Neutrophil (primary cell): Measurements from ENCODE around the gene MT1A.

Experiments used
- H3K27ac ChIP-seq: fragments of 200-600 bp; sonication (generic); 2 replicates; pipeline ENCODE4 v1.5.1; 2016; ENCODE audit warnings: mild to moderate bottlenecking, moderate library complexity
- H3K27me3 ChIP-seq: fragments of 200-600 bp; sonication (generic); 2 replicates; pipeline ENCODE4 v1.6.0; 2016; ENCODE audit warnings: mild to moderate bottlenecking
- H3K36me3 ChIP-seq: fragments of 200-600 bp; sonication (generic); 2 replicates; pipeline ENCODE4 v1.5.1; 2017
- H3K4me1 ChIP-seq, 2 experiments: fragments of 200-600 bp in 1 of 2; sonication (generic) in 1 of 2; 1 replicate in 1 of 2; 2 replicates in 1 of 2; pipeline versions ENCODE4 v1.5.1 to v1.6.1; 2013 to 2016; ENCODE audit warnings: low read depth in 1 of 2, low read length in 1 of 2, mild to moderate bottlenecking in 1 of 2, moderate library complexity in 1 of 2; ENCODE audit not compliant: control insufficient read depth in 1 of 2, insufficient read depth in 1 of 2
- H3K4me3 ChIP-seq, 2 experiments: fragments of 200-600 bp in 1 of 2; sonication (generic) in 1 of 2; 1 replicate in 1 of 2; 2 replicates in 1 of 2; pipeline ENCODE4 v1.5.1; 2013 to 2016; ENCODE audit warnings: low read depth in 1 of 2, low read length in 1 of 2, mild to moderate bottlenecking in 1 of 2, moderate library complexity in 1 of 2
- H3K9me3 ChIP-seq: fragments of 200-600 bp; sonication (generic); 2 replicates; pipeline ENCODE4 v1.5.1; 2016
- TF ChIP-seq, protein P1 (sequence below): fragments of 200-600 bp; sonication (generic); IDR thresholded peaks from 2 replicates; pipeline ENCODE4 v1.5.1; 2016; ENCODE audit warnings: antibody characterized with exemption

Gene MT1A

DNA sequence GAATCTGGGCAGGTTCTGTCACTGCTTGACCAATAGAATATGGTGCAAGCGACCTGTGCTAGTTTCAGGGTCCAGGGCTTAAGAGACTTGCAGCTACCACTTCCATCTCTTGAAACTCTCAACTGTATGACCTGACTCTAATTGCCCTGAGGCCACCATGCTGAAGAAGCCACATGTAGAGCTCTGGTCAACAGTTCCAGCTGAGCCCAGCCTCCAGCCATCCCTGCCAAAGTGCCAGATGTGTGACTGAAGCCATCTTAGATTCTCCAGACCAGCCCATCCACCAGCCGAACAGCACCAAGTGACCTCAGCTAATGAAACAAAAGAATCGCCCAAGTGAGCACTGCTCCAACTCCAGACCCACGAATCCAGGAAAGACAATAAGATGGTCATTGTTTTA lies 33.5 kb upstream of the MT1A start:
- Histone ChIP-seq H3K27me3 (peaks cover 37% of the 10 kb centered on the region), H3K27ac (no peak overlapping the region), H3K9me3 (no peaks in the 10 kb centered on the region), H3K36me3 (no peaks in the 10 kb centered on the region), H3K4me3 (no peak overlapping the region), H3K4me1 (peaks cover 23% of the 10 kb centered on the region in 2 experiments)
- TF ChIP-seq, protein P1, sequence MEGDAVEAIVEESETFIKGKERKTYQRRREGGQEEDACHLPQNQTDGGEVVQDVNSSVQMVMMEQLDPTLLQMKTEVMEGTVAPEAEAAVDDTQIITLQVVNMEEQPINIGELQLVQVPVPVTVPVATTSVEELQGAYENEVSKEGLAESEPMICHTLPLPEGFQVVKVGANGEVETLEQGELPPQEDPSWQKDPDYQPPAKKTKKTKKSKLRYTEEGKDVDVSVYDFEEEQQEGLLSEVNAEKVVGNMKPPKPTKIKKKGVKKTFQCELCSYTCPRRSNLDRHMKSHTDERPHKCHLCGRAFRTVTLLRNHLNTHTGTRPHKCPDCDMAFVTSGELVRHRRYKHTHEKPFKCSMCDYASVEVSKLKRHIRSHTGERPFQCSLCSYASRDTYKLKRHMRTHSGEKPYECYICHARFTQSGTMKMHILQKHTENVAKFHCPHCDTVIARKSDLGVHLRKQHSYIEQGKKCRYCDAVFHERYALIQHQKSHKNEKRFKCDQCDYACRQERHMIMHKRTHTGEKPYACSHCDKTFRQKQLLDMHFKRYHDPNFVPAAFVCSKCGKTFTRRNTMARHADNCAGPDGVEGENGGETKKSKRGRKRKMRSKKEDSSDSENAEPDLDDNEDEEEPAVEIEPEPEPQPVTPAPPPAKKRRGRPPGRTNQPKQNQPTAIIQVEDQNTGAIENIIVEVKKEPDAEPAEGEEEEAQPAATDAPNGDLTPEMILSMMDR: no peak

- H3K27me3 ChIP-seq: peaks cover 32% of the 10 kb centered on the region
- peaks cover 26 to 27% of the 10 kb centered on the region in 2 experiments for H3K4me1 ChIP-seq
- no peaks in the 10 kb centered on the region for H3K36me3 ChIP-seq
- no peak overlapping the region for H3K27ac ChIP-seq
- no peak overlapping the region for H3K4me3 ChIP-seq
- no peaks in the 10 kb centered on the region for H3K9me3 ChIP-seq
- TF ChIP-seq, protein P1: no peak
Observed at GRCh38 chr16:56605475-56605874, 33.0 kb upstream of the MT1A start.

GRCh38 chr16:56606071-56606475 lies 32.4 kb upstream of the MT1A start:
- H3K27ac ChIP-seq: no peak overlapping the region
- H3K9me3 ChIP-seq: no peaks in the 10 kb centered on the region
- H3K27me3 ChIP-seq: peaks cover 26% of the 10 kb centered on the region
- H3K4me1 ChIP-seq: peaks cover 26 to 27% of the 10 kb centered on the region in 2 experiments
- TF ChIP-seq, protein P1: no peak
- H3K36me3 ChIP-seq: no peaks in the 10 kb centered on the region
- H3K4me3 ChIP-seq: no peak overlapping the region

DNA sequence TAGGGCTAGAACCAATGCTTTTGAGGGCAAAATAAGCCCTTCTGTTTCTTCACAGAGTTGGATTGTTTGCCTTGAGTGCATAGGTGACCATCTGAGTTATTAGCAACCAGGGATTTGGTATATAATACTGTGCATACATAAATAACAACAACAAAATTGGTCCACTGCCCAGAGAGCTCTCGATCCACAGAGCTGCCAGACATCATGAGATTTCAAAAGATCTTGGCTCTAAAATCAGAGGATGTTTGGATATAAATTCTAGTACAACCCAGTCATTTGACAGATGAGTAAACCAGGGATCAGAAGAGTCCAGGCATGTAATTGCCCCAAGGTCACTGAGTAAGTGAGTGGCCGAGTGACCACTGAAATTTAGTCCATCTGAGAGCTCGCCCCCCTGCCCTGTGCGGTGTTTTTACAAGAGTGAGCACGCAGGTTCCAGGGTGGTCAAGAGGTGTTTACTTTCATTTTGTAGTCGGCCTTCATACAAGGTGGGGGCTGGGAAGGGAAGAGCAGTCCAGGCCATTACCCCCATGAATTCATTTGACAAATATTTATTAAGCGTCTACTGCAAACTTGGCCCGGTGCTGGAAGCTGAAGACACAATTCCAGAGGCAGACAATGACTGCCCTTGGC lies 31.9 kb upstream of the MT1A start:
- Histone ChIP-seq H3K36me3 (no peaks in the 10 kb centered on the region), H3K27ac (no peak overlapping the region), H3K27me3 (peaks cover 21% of the 10 kb centered on the region), H3K9me3 (no peaks in the 10 kb centered on the region), H3K4me3 (no peak overlapping the region), H3K4me1 (peaks cover 26 to 27% of the 10 kb centered on the region in 2 experiments)
- TF ChIP-seq, protein P1: no peak

DNA sequence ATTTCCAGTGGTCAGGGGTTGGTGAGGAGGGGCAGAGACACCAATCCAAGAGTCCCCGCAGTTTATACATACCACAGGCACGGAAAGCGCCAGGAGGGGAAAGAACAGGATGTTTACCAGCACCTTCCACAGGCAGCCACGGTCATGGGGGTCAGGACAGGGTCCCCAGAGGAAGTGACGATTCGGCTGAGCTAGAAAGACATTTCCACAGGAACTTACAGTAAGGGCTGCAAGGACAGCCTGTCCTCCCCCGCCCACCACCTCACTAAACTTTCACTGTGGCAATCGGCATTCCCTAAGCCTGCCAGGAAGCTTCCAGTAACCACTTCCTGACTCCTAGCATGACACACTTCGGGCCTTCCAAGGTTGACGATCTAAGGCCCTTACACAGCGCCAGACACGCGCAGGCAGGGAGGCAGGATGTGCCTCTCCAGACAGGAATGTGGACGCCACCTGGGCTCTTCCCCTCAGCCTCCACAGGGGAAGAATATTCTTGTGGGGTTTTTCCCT lies 31.3 kb upstream of the MT1A start:
- TF ChIP-seq, protein P1: no peak
- Histone ChIP-seq H3K27me3 (peaks cover 15% of the 10 kb centered on the region), H3K9me3 (no peaks in the 10 kb centered on the region), H3K36me3 (no peaks in the 10 kb centered on the region), H3K4me3 (no peak overlapping the region), H3K27ac (no peak overlapping the region), H3K4me1 (peaks cover 26 to 27% of the 10 kb centered on the region in 2 experiments)
